ENCODE results near the gene MEIOB. TPM values are rescaled to one million over a fixed set of nuclear protein-coding genes. Genes with fewer than 3 reads are reported as not detected.
"Not testable (repeated sequence)": the region's sequence is repeated elsewhere in the genome, so short reads cannot be mapped to it uniquely, and the experiment has no call there.

The MEIOB gene
- total RNA-seq, 1 donor, result 0.09 TPM

GRCh38 chr16:1899641-1900451 lies 27.9 kb upstream of the MEIOB start:
- no peak for DNase-seq (ENCODE audit: low read depth)
- TF ChIP-seq CTCF (IDR thresholded peaks at IDR 0.05; ENCODE audit: insufficient read depth, low read length), result no peak
- H3K4me3 ChIP-seq (ENCODE audit: low read depth, low read length), result no peak overlapping the region

- DNase-seq (ENCODE audit: low read depth); H3K4me3 ChIP-seq (ENCODE audit: low read depth, low read length): not testable (repeated sequence)
These were observed 25.7 kb upstream of the MEIOB start for GRCh38 chr16:1897692-1898091.

- TF ChIP-seq CTCF (IDR thresholded peaks at IDR 0.05; ENCODE audit: insufficient read depth, low read length), result no peak
- DNase-seq (ENCODE audit: low read depth), result no peak
- H3K4me3 ChIP-seq (ENCODE audit: low read depth, low read length), result no peak overlapping the region
These were observed 24.1 kb upstream of the MEIOB start for GRCh38 chr16:1895949-1896675.

- no peak for TF ChIP-seq CTCF (IDR thresholded peaks at IDR 0.05; ENCODE audit: insufficient read depth, low read length)
- DNase-seq (ENCODE audit: low read depth), result no peak
- H3K4me3 ChIP-seq (ENCODE audit: low read depth, low read length), result no peak overlapping the region
These were observed 23.1 kb upstream of the MEIOB start for GRCh38 chr16:1895068-1895467.

GRCh38 chr16:1890708-1891050 lies 18.7 kb upstream of the MEIOB start:
- no peak for TF ChIP-seq CTCF (IDR thresholded peaks at IDR 0.05; ENCODE audit: insufficient read depth, low read length)
- no peak for DNase-seq (ENCODE audit: low read depth)
- H3K4me3 ChIP-seq (ENCODE audit: low read depth, low read length), result no peak overlapping the region

GRCh38 chr16:1890024-1890707 lies 18.2 kb upstream of the MEIOB start:
- DNase-seq (ENCODE audit: low read depth), result no peak
- TF ChIP-seq CTCF (IDR thresholded peaks at IDR 0.05; ENCODE audit: insufficient read depth, low read length), result no peak
- H3K4me3 ChIP-seq (ENCODE audit: low read depth, low read length), result no peak overlapping the region

GRCh38 chr16:1887711-1888354 lies 15.9 kb upstream of the MEIOB start:
- no peak overlapping the region for H3K4me3 ChIP-seq (ENCODE audit: low read depth, low read length)
- TF ChIP-seq CTCF (IDR thresholded peaks at IDR 0.05; ENCODE audit: insufficient read depth, low read length), result no peak
- DNase-seq (ENCODE audit: low read depth), result no peak

Measured in fibroblast of the aortic adventitia (primary cell).